T47D (cell line): ENCODE data around the gene CLEC7A.

Experiments
- DNase-seq, 2 experiments: peaks; one replicate each; pipeline versions ENCODE4 v3.0.0 to v3.0.0-alpha.2; 2011 to 2012; ENCODE audit warnings: low read depth in 1 of 2, low spot score in 1 of 2
- JUND ChIP-seq: IDR thresholded peaks from 2 replicates; pipeline ENCODE4 v1.6.1; 2012; ENCODE audit warnings: low read depth
- in situ Hi-C: cut with HindIII; loops from 2 replicates; pipeline ENCODE4 v1.10.0; 2016; ENCODE audit warnings: low sequenced_read_pairs, low pct_unique_long_range_greater_than_20kb

CLEC7A gene

GRCh38 chr12:10101042-10101579, 28.9 kb downstream of the CLEC7A start:
- in situ Hi-C loops, result no loop called here
- DNase-seq, result peak in 1 of 2 experiments; percentile 5
- TF ChIP-seq JUND, result no peak

- in situ Hi-C loops, result no loop called here
- no peak for DNase-seq
- no peak for TF ChIP-seq JUND
These were observed 31.2 kb downstream of the CLEC7A start, which contains the start of gene CLEC1A for GRCh38 chr12:10098791-10099190. Gene CLEC1A, minus strand, starts transcription at chr12:10098985. Its CDS starts 63 bp downstream, at chr12:10098922.

GRCh38 chr12:10097521-10097920, 32.5 kb downstream of the CLEC7A start:
- no peak for DNase-seq
- TF ChIP-seq JUND, result no peak

GRCh38 chr12:10095971-10096370, 34.0 kb downstream of the CLEC7A start:
- no peak for TF ChIP-seq JUND
- no peak for DNase-seq
- in situ Hi-C loops, result no loop called here

More at GRCh38 chr12:10097521-10097920, 32.5 kb downstream of the CLEC7A start:
- in situ Hi-C loops, result no loop called here

GRCh38 chr12:10094646-10095395, 35.2 kb downstream of the CLEC7A start:
- no peak for DNase-seq
- TF ChIP-seq JUND, result no peak
- in situ Hi-C loops, result no loop called here

GRCh38 chr12:10088955-10089900, 40.8 kb downstream of the CLEC7A start:
- in situ Hi-C loops, result no loop called here
- TF ChIP-seq JUND, result no peak
- DNase-seq, result no peak

GRCh38 chr12:10088031-10088430, 42.0 kb downstream of the CLEC7A start:
- in situ Hi-C loops, result no loop called here
- no peak for DNase-seq
- no peak for TF ChIP-seq JUND

- no peak for TF ChIP-seq JUND
- DNase-seq, result no peak
- in situ Hi-C loops, result no loop called here
These were observed 43.6 kb downstream of the CLEC7A start for GRCh38 chr12:10086387-10086786.

- in situ Hi-C loops, result no loop called here
- DNase-seq, result no peak
- TF ChIP-seq JUND, result no peak
These were observed 45.3 kb downstream of the CLEC7A start for GRCh38 chr12:10084733-10085132.

GRCh38 chr12:10082117-10082874, 47.7 kb downstream of the CLEC7A start:
- no peak for DNase-seq
- TF ChIP-seq JUND, result no peak
- in situ Hi-C loops, result no loop called here

- no peak for DNase-seq
- in situ Hi-C loops, result no loop called here
- TF ChIP-seq JUND, result no peak
These were observed 54.5 kb downstream of the CLEC7A start for GRCh38 chr12:10075451-10075850.

- no peak for TF ChIP-seq JUND
- in situ Hi-C loops, result no loop called here
- no peak for DNase-seq
These were observed 56.7 kb downstream of the CLEC7A start for GRCh38 chr12:10073261-10073660.

GRCh38 chr12:10072131-10072530, 57.9 kb downstream of the CLEC7A start:
- in situ Hi-C loops, result no loop called here
- TF ChIP-seq JUND, result no peak
- no peak for DNase-seq
